GM19043 (cell line): ENCODE results near the gene PML.
"Not testable (repeated sequence)": the region's sequence is repeated elsewhere in the genome, so short reads cannot be mapped to it uniquely, and the experiment has no call there.

ENCODE experiments used
- ATAC-seq: cut with Tn5 transposase; IDR thresholded peaks from one replicate; pipeline ENCODE4 v1.9.1; 2021; ENCODE audit warnings: low read depth; ENCODE audit not compliant: unreplicated experiment

Gene PML

DNA sequence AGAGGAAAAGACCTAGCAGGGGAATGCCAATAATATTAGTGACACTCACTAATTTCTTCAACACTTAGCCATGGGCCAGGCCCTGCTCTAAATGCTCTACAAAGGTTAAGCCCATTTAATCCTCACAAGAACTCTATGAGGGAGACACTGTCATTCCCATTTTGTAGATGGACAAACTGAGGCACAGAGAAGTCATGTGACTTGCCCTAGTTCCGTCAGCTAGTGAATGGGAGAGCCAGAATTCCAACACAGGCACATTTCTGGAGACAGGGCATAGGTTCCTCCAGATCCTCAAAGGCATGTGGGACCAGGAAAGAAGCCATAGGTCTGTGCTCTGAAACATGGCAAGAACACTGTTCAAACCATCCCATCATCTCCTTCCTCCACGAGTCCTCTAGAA, 36.7 kb upstream of the PML start:
- ATAC-seq, result no peak

DNA sequence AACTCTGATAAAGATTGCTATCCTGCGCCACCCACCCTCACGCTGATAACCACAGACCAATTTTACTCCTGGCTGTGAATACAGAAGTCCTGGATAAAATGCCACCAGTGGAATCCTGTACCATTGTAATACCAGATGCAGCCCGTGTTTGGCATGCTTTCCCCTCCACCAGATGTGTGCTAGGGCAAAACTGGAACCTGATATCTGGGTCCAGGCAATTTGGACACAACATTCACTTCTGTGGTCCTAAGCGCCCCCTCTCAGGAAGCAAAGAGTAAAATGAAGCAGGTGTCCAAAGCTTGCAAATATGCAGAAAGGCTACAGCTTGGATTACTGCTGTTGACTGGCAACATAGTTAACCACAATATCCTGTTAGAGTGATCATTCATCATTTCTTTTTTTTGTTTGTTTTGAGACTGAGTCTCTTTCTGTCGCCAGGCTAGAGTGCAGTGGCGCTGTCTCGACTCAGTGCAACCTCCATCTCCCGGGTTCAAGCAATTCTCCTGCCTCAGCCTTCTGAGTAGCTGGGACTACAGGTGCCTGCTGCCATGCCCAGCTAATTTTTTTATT, 35.4 kb upstream of the PML start:
- ATAC-seq, result no peak

GRCh38 chr15:73959801-73960200, 34.7 kb upstream of the PML start:
- no peak for ATAC-seq

GRCh38 chr15:73960472-73961070, 33.9 kb upstream of the PML start:
- not testable (repeated sequence) for ATAC-seq

GRCh38 chr15:73962433-73962832, 32.1 kb upstream of the PML start:
- ATAC-seq, result no peak

- ATAC-seq, result no peak
Measured at GRCh38 chr15:73964736-73965093, 29.8 kb upstream of the PML start.

GRCh38 chr15:73965094-73965757, 29.3 kb upstream of the PML start:
- ATAC-seq, result no peak

- ATAC-seq, result no peak
Measured at GRCh38 chr15:73965758-73966113, 28.8 kb upstream of the PML start.

DNA sequence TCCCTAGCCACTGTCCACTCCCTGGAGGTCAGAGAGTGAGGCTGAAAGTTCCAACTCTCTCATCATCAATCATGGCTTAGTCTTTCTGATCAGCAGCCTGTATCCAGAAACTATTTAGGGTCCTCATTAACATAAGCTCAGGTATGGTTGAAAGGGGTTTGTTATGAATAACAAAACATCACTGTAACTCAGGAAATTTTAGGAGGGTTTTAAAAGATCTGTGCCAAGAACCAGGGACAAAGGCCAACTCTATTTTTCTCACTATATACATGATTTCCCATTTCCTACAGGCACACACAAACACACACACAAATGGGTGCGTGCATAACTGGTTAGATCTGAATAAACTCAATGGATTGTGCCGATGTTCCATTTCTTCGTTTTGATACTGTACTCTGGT, 26.1 kb upstream of the PML start:
- ATAC-seq, result no peak

DNA sequence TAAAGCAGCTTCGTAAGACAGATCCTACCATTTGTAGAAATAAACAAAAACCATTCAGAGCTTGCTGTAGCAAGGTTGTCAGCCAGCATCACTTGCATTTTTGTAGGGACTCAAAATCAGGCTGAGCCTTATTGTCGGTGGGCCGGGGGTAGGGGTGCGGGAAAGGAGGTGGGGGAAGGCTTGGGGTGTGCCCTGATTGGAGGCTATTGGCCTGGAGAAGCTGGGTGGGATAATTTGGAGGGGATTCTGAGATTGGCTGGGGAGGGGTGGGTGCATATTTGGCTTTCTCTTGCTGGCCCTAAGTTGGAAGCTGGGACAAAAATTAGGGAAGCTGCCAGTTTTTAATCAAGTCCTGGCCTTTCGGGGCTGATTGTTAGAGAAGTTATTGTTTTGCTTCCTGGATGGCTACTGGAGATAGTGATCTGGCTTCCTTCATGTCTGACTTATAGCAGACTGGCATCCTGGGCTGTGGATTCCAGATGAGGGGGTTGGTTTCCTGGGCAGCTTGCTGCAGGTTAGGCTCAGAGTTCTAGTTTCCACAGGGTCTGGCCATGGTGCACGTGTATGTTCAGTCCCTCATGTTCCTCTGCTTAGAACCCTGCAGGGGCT, 25.3 kb upstream of the PML start:
- no peak for ATAC-seq

DNA sequence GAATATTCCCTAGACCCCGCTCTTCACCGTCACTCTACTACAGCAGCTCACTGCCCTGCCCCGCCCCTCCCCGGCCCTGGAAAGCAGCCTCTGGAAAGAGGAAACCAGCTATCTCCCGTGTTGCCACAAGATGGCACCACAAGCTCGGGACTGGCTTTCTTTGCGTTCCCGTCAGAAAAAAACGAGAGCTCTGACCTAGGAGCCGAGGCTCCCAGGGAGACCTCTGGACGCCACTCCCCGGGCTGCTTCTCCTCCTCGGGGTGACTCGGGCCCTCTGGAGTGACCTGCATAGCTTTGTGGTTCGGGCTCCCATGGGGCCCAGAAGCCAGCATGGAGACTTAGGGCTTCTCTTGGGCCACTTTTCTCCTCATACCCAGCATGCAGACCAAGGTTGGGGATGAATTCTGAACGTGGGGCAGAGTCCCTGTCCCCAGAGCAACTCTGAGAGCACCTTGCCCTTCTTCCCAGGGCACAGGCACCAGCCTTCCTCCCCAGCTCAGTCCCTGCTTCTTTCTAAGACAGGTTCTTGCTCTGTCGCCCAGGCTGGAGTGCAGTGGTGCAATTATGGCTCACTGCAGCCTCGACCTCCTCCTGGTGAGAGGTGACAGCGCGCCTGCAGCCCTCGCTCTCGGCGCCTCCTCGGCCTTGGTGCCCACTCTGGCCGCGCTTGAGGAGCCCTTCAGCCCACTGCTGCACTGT, 21.4 kb upstream of the PML start:
- ATAC-seq, result no peak

DNA sequence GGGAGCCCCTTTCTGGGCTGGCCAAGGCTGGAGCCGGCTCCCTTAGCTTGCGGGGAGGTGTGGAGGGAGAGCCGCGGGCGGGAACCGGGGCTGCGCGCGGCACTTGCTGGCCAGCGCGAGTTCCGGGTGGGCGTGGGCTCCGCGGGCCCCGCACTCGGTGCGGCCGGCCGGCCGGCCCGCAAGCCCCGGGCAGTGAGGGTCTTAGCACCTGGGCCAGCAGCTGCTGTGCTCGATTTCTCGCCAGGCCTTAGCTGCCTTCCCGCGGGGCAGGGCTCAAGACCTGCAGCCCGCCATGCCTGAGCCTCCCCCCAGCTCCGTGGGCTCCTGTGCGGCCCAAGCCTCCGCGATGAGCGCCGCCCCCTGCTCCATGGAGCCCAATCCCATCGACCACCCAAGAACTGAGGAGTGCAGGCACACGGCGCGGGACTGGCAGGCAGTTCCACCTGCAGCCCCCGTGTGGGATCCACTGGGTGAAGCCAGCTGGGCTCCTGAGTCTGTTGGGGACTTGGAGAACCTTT, 20.8 kb upstream of the PML start:
- ATAC-seq, result not testable (repeated sequence)

DNA sequence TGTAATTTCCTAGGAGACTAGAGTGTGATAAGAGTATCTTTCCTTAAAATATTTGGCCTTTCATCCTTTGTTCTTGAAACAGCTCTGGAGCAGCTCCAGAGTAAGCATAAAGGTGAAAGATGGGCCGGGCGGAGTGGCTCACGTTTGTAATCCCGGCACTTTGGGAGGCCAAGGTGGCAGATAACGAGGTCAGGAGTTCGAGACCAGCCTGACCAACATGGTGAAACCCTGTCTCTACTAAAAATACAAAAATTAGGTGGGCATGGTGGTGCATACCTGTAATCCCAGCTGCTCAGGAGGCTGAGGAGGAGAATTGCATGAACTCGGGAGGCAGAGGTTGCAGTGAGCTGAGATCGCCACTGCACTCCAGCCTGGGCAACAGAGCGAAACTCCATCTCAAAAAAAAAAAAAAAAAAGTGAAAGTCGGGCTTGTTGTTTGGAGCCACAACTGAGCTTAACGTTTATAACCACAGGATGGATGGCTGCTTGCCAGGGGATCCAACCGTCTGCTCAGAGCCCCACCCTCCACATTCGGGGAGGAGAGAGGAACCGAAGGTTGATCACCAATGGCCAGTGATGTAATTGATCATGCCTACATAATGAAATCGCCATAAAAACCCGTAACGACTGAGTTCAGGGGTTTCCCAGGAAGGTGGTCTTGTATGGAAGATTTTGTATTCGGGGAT, 18.9 kb upstream of the PML start:
- not testable (repeated sequence) for ATAC-seq

DNA sequence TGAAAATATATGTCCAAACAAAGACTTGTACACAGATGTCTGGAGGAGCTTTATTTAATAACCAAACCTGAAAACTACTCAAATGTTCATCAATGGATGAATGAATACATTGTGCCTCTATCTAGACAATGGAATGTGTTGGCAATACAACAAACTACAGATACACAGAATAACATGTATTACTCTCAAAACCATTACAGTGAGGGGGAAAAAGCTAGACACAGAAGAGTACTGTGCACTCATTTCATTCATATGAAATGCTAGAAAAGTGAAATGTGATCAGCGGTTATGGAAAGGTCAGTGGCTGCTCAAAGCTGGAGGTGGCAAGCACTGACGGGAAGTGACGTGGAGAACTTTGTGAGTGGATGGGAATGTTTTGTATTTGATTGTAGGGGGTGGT, 15.6 kb upstream of the PML start:
- no peak for ATAC-seq

- no peak for ATAC-seq
Measured at GRCh38 chr15:73979636-73980035, 14.9 kb upstream of the PML start.

- no peak for ATAC-seq
Measured at GRCh38 chr15:73981761-73982221, 12.7 kb upstream of the PML start.

GRCh38 chr15:73982222-73982962, 12.1 kb upstream of the PML start:
- ATAC-seq, result no peak

GRCh38 chr15:73983211-73983727, 11.2 kb upstream of the PML start:
- ATAC-seq, result no peak

GRCh38 chr15:73983773-73984172, 10.7 kb upstream of the PML start:
- ATAC-seq, result no peak
